GM12873 (cell line): ENCODE results near the gene KISS1.

ENCODE experiments used
- CTCF ChIP-seq: IDR thresholded peaks from 2 replicates; pipeline ENCODE4 v1.5.1; 2012; ENCODE audit warnings: low read depth, mild to moderate bottlenecking, moderate library complexity, low read length, control low read depth; ENCODE audit not compliant: insufficient read depth; ENCODE audit errors: missing control alignments

KISS1 gene

GRCh38 chr1:204213668-204214662 lies 17.7 kb upstream of the KISS1 start, which contains the start of gene GOLT1A:
Gene GOLT1A, minus strand, starts transcription at chr1:204213988. Its CDS starts 82 bp downstream, at chr1:204213906.
- TF ChIP-seq CTCF = peak; percentile 50

GRCh38 chr1:204212715-204213114 lies 16.4 kb upstream of the KISS1 start:
- no peak for TF ChIP-seq CTCF

- no peak for TF ChIP-seq CTCF
Observed at GRCh38 chr1:204211046-204211445, 14.8 kb upstream of the KISS1 start.

- peak; percentile 90 for TF ChIP-seq CTCF
Observed at GRCh38 chr1:204207136-204207616, 10.9 kb upstream of the KISS1 start.

- peak; percentile 5 for TF ChIP-seq CTCF
Observed at GRCh38 chr1:204206121-204206520, 9.8 kb upstream of the KISS1 start.

GRCh38 chr1:204205486-204205885 lies 9.2 kb upstream of the KISS1 start:
- no peak for TF ChIP-seq CTCF

GRCh38 chr1:204204944-204205343 lies 8.7 kb upstream of the KISS1 start:
- TF ChIP-seq CTCF = no peak
